Parathyroid adenoma (tissue), 2 donors: ENCODE measurements around the gene KIAA0753.

Experiments used
- H2AFZ ChIP-seq: fragments of 300-600 bp; sonication (generic); one replicate; pipeline ENCODE4 v1.7.0; 2017; ENCODE audit warnings: antibody characterized with exemption, mild to moderate bottlenecking
- H3K27ac ChIP-seq: fragments of 300-600 bp; sonication (generic); one replicate; pipeline ENCODE4 v1.7.0; 2017
- H3K27me3 ChIP-seq: fragments of 300-600 bp; sonication (generic); one replicate; pipeline ENCODE4 v1.7.0; 2017; ENCODE audit warnings: low read length; ENCODE audit not compliant: control insufficient read depth, insufficient read depth
- H3K36me3 ChIP-seq: fragments of 300-600 bp; sonication (generic); one replicate; pipeline ENCODE4 v1.7.0; 2017; ENCODE audit warnings: low read length; ENCODE audit not compliant: control insufficient read depth, insufficient read depth
- H3K4me1 ChIP-seq: fragments of 300-600 bp; sonication (generic); one replicate; pipeline ENCODE4 v1.7.0; 2017; ENCODE audit warnings: control low read depth
- H3K4me2 ChIP-seq: fragments of 300-600 bp; sonication (generic); one replicate; pipeline ENCODE4 v1.7.0; 2017; ENCODE audit warnings: low read length
- H3K4me3 ChIP-seq: fragments of 300-600 bp; sonication (generic); one replicate; pipeline ENCODE4 v1.7.0; 2017; ENCODE audit warnings: low read depth, low read length
- H3K79me2 ChIP-seq: fragments of 300-600 bp; sonication (generic); one replicate; pipeline ENCODE4 v1.7.0; 2017; ENCODE audit warnings: control low read depth
- H3K9ac ChIP-seq: fragments of 300-600 bp; sonication (generic); one replicate; pipeline ENCODE4 v1.7.0; 2017; ENCODE audit warnings: mild to moderate bottlenecking
- H3K9me3 ChIP-seq: fragments of 300-600 bp; sonication (generic); one replicate; pipeline ENCODE4 v1.7.0; 2017; ENCODE audit warnings: low read length; ENCODE audit not compliant: control insufficient read depth
- TF ChIP-seq, protein P1 (sequence below): fragments of 300-600 bp; sonication (generic); IDR thresholded peaks from one replicate; pipeline ENCODE4 v1.7.0; 2017; ENCODE audit warnings: antibody characterized with exemption, mild to moderate bottlenecking
- donor health status: primary hyperparathyroidism.

KIAA0753 gene

DNA sequence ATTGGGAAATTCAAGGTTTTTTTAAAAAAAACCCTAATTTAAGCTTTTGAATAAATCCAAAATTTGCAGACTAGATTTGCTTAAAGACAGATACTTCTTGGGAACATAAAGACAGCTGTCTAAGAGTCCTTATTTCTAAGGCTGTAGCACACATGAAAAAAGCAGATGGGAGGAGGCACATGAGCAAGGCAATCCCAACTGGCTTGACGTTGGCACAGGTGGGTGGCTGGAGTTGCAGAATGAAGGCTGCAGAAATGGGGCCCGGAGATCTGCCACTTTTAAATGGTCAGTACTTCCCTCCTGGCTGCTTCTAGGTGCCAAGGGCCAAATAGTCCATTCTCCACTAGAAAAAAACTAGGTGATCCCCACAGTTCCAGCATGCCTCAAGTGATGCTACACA, 4.4 kb downstream of the KIAA0753 start:
- Histone ChIP-seq H3K27me3 (no peaks in the 10 kb centered on the region), H3K79me2 (peaks cover 17% of the 10 kb centered on the region), H3K9me3 (no peaks in the 10 kb centered on the region), H3K4me2 (no peak overlapping the region), H3K4me1 (peaks cover 6% of the 10 kb centered on the region), H3K36me3 (no peaks in the 10 kb centered on the region), H3K4me3 (no peak overlapping the region), H3K27ac (no peak overlapping the region), H2AFZ (no peak overlapping the region), H3K9ac (no peak overlapping the region)
- TF ChIP-seq, protein P1, sequence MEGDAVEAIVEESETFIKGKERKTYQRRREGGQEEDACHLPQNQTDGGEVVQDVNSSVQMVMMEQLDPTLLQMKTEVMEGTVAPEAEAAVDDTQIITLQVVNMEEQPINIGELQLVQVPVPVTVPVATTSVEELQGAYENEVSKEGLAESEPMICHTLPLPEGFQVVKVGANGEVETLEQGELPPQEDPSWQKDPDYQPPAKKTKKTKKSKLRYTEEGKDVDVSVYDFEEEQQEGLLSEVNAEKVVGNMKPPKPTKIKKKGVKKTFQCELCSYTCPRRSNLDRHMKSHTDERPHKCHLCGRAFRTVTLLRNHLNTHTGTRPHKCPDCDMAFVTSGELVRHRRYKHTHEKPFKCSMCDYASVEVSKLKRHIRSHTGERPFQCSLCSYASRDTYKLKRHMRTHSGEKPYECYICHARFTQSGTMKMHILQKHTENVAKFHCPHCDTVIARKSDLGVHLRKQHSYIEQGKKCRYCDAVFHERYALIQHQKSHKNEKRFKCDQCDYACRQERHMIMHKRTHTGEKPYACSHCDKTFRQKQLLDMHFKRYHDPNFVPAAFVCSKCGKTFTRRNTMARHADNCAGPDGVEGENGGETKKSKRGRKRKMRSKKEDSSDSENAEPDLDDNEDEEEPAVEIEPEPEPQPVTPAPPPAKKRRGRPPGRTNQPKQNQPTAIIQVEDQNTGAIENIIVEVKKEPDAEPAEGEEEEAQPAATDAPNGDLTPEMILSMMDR = no peak

DNA sequence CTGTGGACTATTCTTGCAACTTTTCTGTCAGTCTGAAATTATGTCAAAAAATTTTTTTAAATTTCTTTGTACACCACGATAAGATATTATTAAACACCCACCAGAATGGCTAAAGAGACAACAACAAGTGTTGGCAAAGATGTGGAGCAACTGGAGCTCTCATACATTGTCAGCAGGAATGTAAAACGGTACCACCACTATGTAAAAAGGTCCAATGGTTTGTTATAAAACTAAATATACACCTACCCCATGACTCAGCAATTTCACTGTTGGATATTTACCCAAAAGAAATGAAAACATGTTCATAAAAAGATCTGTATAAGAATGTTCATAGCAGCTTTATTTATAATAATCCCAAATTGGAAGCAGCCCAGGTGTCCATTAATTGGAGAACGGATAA, 7.2 kb downstream of the KIAA0753 start:
- Histone ChIP-seq H3K27me3 (no peaks in the 10 kb centered on the region), H3K4me1 (no peaks in the 10 kb centered on the region), H3K79me2 (peaks cover 10% of the 10 kb centered on the region), H2AFZ (no peak overlapping the region), H3K27ac (no peak overlapping the region), H3K4me3 (no peak overlapping the region), H3K36me3 (no peaks in the 10 kb centered on the region), H3K9ac (no peak overlapping the region), H3K9me3 (no peaks in the 10 kb centered on the region), H3K4me2 (no peak overlapping the region)
- TF ChIP-seq, protein P1 = no peak

DNA sequence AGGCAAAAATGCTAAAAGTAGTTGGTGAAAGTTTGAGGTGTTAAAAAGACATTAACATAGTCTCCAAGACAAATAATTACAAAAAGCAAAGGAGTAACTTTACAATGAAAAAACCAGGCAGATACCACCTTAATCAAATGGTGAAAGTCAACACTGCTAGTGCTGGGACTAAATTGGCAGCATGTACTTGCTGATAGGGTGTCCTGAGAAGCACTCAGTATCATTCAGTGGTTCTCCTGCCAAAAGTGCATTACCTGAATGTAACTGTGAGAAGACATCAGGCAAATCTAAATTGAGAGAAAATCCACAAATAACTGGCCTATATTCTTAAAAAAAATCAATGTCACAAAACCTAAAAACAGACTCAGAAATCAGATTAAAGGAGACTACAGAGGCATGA, 8.0 kb downstream of the KIAA0753 start:
- TF ChIP-seq, protein P1 = no peak

DNA sequence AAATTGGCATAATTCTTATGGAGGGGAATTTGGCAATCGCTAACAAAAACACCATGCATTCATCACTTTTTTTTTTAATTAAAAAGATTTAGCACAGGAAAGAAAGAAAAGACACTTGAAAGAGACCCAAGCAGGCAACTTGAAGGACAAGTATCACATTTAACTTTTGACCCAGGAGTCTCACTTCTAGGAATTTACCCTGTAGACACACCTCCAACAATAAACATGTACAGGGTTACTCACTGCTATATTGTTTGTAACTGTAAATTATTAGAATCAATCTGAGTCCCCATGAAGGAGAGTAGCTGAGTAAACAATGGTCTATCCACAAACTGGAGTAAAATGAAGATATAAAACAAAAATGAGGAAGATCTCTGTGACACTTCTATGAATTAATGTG, 10.1 kb downstream of the KIAA0753 start:
- Histone ChIP-seq H3K4me3 (no peak overlapping the region), H3K79me2 (peaks cover 16% of the 10 kb centered on the region), H3K9ac (no peak overlapping the region), H3K27me3 (no peaks in the 10 kb centered on the region), H3K4me2 (no peak overlapping the region), H3K9me3 (no peaks in the 10 kb centered on the region), H2AFZ (no peak overlapping the region), H3K27ac (no peak overlapping the region), H3K4me1 (no peaks in the 10 kb centered on the region), H3K36me3 (no peaks in the 10 kb centered on the region)
- TF ChIP-seq, protein P1 = no peak

More for the DNA sequence above, 8.0 kb downstream of the KIAA0753 start:
- Histone ChIP-seq H3K9me3 (no peaks in the 10 kb centered on the region), H3K4me2 (no peak overlapping the region), H3K4me1 (no peaks in the 10 kb centered on the region), H3K27me3 (no peaks in the 10 kb centered on the region), H2AFZ (no peak overlapping the region), H3K36me3 (no peaks in the 10 kb centered on the region), H3K9ac (no peak overlapping the region), H3K27ac (no peak overlapping the region), H3K4me3 (no peak overlapping the region), H3K79me2 (peaks cover 13% of the 10 kb centered on the region)

DNA sequence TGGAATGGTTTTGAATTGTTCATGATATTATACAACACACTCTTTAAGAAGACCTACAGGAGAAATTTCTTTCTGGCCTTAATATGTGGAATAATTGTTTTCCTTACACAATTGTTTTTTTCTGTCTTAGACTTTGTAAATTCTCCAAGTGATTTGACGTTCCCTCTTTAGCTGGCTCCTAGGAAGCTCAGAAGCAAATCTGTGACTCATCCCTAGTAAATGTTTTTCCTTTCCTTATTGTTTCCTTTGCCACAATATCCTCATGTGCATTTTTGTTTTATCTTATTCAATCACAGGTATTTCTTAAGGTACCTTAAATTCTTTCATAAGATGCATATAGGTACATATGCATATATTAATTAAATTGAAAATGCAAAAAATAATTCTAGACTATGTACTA, 13.5 kb downstream of the KIAA0753 start:
- H3K79me2 ChIP-seq = peaks cover 20% of the 10 kb centered on the region
- no peak overlapping the region for H3K9ac ChIP-seq
- H3K27ac ChIP-seq = no peak overlapping the region
- H3K4me2 ChIP-seq = no peak overlapping the region
- H2AFZ ChIP-seq = no peak overlapping the region
- no peaks in the 10 kb centered on the region for H3K9me3 ChIP-seq
- H3K27me3 ChIP-seq = no peaks in the 10 kb centered on the region
- no peaks in the 10 kb centered on the region for H3K36me3 ChIP-seq
- TF ChIP-seq, protein P1 = no peak
- no peak overlapping the region for H3K4me3 ChIP-seq
- H3K4me1 ChIP-seq = no peaks in the 10 kb centered on the region
